ENCODE data around the gene DLGAP1. TPM values are rescaled to one million over a fixed set of nuclear protein-coding genes. Genes with fewer than 3 reads are reported as not detected.

The DLGAP1 gene
- total and polyA plus RNA-seq, 2 of the 4 experiments (the other 2 are of a cell fraction) = under 0.01 to 0.09 TPM

- no peak overlapping the region; the same call in 1 of the 2 replicates for H3K23ac ChIP-seq (ENCODE audit: low read depth, low read length)
- no peak overlapping the region for H3K4me2 ChIP-seq (ENCODE audit: low read depth, low read length)
- H3K79me1 ChIP-seq (ENCODE audit: low read depth in 1 of 2, low read length in 2 of 2) = no peaks in the 10 kb centered on the region
- H4K8ac ChIP-seq (ENCODE audit: low read depth in 2 of 2, low read length in 2 of 2) = peak overlapping the region in 1 of 2 experiments; percentile 30; a peak in 1 of 4 replicates
- peak overlapping the region; percentile 55; the same call in 1 of the 2 replicates for H3K18ac ChIP-seq (ENCODE audit: low read depth, low read length)
- no peaks in the 10 kb centered on the region for H3K27me3 ChIP-seq (ENCODE audit: control insufficient read depth, insufficient read depth, low read length)
- intact Hi-C loops (cut with micrococcal nuclease) (no loop called here), in situ Hi-C loops (cut with MboI; ENCODE audit: low sequenced_read_pairs) (loop anchor here (10.0 kb wide), 1 partner anchor 69 kb away; no protein-coding TSS in a partner anchor), dilution Hi-C loops (cut with HindIII; ENCODE audit: low sequenced_read_pairs, unreplicated experiment) (no loop called here)
- H3K4ac ChIP-seq (ENCODE audit: low read depth, low read length) = 0 out of 2 replicates have a peak overlapping the region, but pooled peaks have one; percentile 39
- no peak for DNase-seq
- 100% methylated on average over 1 of the region's 2 CpGs; no CpG with 5 or more reads in 1 of the 2 experiments for WGBS, 2 experiments (ENCODE audit: extremely low coverage in 2 of 2, insufficient read length in 1 of 2)
- no peak overlapping the region for H3K27ac ChIP-seq (ENCODE audit: insufficient read depth, low read length)
- H2AK5ac ChIP-seq (ENCODE audit: low read depth, low read length) = peak overlapping the region; percentile 30; the same call in 1 of the 2 replicates
- H4K5ac ChIP-seq (ENCODE audit: low read depth, low read length) = peak overlapping the region; percentile 65; the same call in 1 of the 2 replicates
- H3K4me1 ChIP-seq (ENCODE audit: control insufficient read depth, insufficient read depth, low read length) = peaks cover 4% of the 10 kb centered on the region
- BruUV-seq (replicated peaks) = no TSS peak
- peaks cover 3% of the 10 kb centered on the region for H3K9me3 ChIP-seq (ENCODE audit: control insufficient read depth, insufficient read depth, low read length)
- no peak overlapping the region for H4K91ac ChIP-seq (ENCODE audit: insufficient read depth, low read depth, low read length)
- no peak overlapping the region for H3K56ac ChIP-seq (ENCODE audit: extremely low read depth, insufficient read depth, low read length)
- CTCF ChIA-PET = interaction anchor here (0.9 to 3.4 kb wide), 5 partner anchors 11 to 212 kb away, joined by 3 to 28 read pairs (median 5); no protein-coding TSS in a partner anchor
- no peaks in the 10 kb centered on the region for H3K9me1 ChIP-seq (ENCODE audit: insufficient read depth, low read length)
- no peak overlapping the region for H2AK9ac ChIP-seq (replicated peaks; ENCODE audit: low read depth, low read length, poor library complexity)
- H2BK120ac ChIP-seq (ENCODE audit: low read depth, low read length) = peak overlapping the region; percentile 50; the same call in 1 of the 2 replicates
- peak overlapping the region; percentile 3; the same call in 1 of the 3 replicates for H2BK15ac ChIP-seq (ENCODE audit: low read depth, low read length)
- H3K14ac ChIP-seq (replicated peaks; ENCODE audit: low read depth, low read length) = peak overlapping the region; percentile 43; the same call in 1 of the 2 replicates
- H3K9ac ChIP-seq (ENCODE audit: low read depth, low read length) = no peak overlapping the region
- no peak for ATAC-seq (ENCODE audit: low read depth)
- POLR2A ChIA-PET (ENCODE audit: unreplicated experiment) = interaction anchor here (0.5 to 1.1 kb wide), 2 partner anchors 58 to 212 kb away, joined by 3 to 4 read pairs; no protein-coding TSS in a partner anchor
- 0 out of 2 replicates have a peak overlapping the region, but pooled peaks have one; percentile 47 for H2BK20ac ChIP-seq (ENCODE audit: low read depth, low read length)
- H2BK5ac ChIP-seq (ENCODE audit: low read depth, low read length, poor library complexity, severe bottlenecking) = no peak overlapping the region
- no peaks in the 10 kb centered on the region for H3K36me3 ChIP-seq (ENCODE audit: control insufficient read depth, insufficient read depth, low read length)
- no peak overlapping the region for H2AFZ ChIP-seq (replicated peaks; ENCODE audit: low read length, poor library complexity)
- no peaks in the 10 kb centered on the region for H4K20me1 ChIP-seq (ENCODE audit: insufficient read depth, low read length)
- TF ChIP-seq RAD21 (IDR thresholded peaks at IDR 0.05; ENCODE audit: low read length) = no peak
- TF ChIP-seq POLR2A (IDR thresholded peaks at IDR 0.05; ENCODE audit: low read depth, low read length) = no peak
- TF ChIP-seq CHD1 (IDR thresholded peaks at IDR 0.05; ENCODE audit: low read depth, low read length) = no peak
- no peak for TF ChIP-seq MAZ (IDR thresholded peaks at IDR 0.05; ENCODE audit: borderline replicate concordance, low read depth, low read length)
- peak; percentile 74; the same call in 1 of the 2 replicates for TF ChIP-seq RFX5 (IDR thresholded peaks at IDR 0.05; ENCODE audit: low read depth, low read length)
- no peak for TF ChIP-seq CTCF (conservative IDR thresholded peaks at IDR 0.05; ENCODE audit: low read depth, low read length)
- no peak for TF ChIP-seq FOS (IDR thresholded peaks at IDR 0.05; ENCODE audit: low read depth, low read length)
- no peak overlapping the region for H3K4me3 ChIP-seq (ENCODE audit: insufficient read depth, low read depth, low read length)
These were observed 791.1 kb downstream of the DLGAP1 start for GRCh38 chr18:3663870-3664512.
